Thymus (tissue), 11 donors: ENCODE data around the gene RGS6. TPM values are rescaled to one million over a fixed set of nuclear protein-coding genes. Genes with fewer than 3 reads are reported as not detected.
A peak's percentile ranks its signal among the peaks of the same experiment; 100 is the strongest.

Experiments used
- DNase-seq, 9 donors: peaks; one replicate each; pipeline ENCODE4 v3.0.0-alpha.2; 2013; ENCODE audit warnings: low spot score in 9 of 9, low read depth in 6 of 9, missing footprints in 1 of 9
- H3K27ac ChIP-seq, 2 donors: one replicate each; pipeline ENCODE4 v1.5.1; 2013; ENCODE audit warnings: control low read depth in 1 of 2, low read depth in 1 of 2, low read length in 1 of 2, mild to moderate bottlenecking in 1 of 2, moderate library complexity in 1 of 2
- H3K27me3 ChIP-seq, 2 donors: one replicate each; pipeline ENCODE4 v1.5.1; 2013; ENCODE audit warnings: low read length in 1 of 2; ENCODE audit not compliant: control insufficient read depth in 2 of 2, insufficient read depth in 1 of 2
- H3K36me3 ChIP-seq, 2 donors: one replicate each; pipeline ENCODE4 v1.5.1; 2013; ENCODE audit warnings: low read length in 1 of 2, mild to moderate bottlenecking in 1 of 2, moderate library complexity in 1 of 2; ENCODE audit not compliant: control insufficient read depth in 2 of 2, insufficient read depth in 2 of 2
- H3K4me1 ChIP-seq, 2 donors: one replicate each; pipeline ENCODE4 v1.5.1; 2013; ENCODE audit warnings: low read length in 2 of 2; ENCODE audit not compliant: control insufficient read depth in 2 of 2, insufficient read depth in 2 of 2
- H3K4me3 ChIP-seq, 2 donors: one replicate each; pipeline ENCODE4 v1.5.1; 2013; ENCODE audit warnings: low read length in 2 of 2, control low read depth in 1 of 2, mild to moderate bottlenecking in 1 of 2
- H3K9me3 ChIP-seq, 2 donors: one replicate each; pipeline ENCODE4 v1.5.1; 2013; ENCODE audit warnings: low read length in 1 of 2, mild to moderate bottlenecking in 1 of 2; ENCODE audit not compliant: control insufficient read depth in 2 of 2, insufficient read depth in 1 of 2
- WGBS: extraction: QIAGEN DNeasy Blood & Tissue Kit; methylation state at CpG from one replicate; pipeline ENCODE4 v1.1.7; 2013; 5-methylcytosine and 5-hydroxymethylcytosine counted together
- polyA plus RNA-seq: library from polyadenylated mRNA; stranded (reverse); fragments of 200-250 nt; gene quantifications from one replicate; pipeline ENCODE4 v1.2.3, GENCODE V29; 2013
- total RNA-seq: library from RNA; stranded (reverse); fragments of 120-200 nt; gene quantifications from one replicate; pipeline ENCODE4 v1.2.4, GENCODE V29; 2013
- donor health status: healthy.

Gene RGS6
- total and polyA plus RNA-seq, 2 donors, result 0.28 to 0.80 TPM

DNA sequence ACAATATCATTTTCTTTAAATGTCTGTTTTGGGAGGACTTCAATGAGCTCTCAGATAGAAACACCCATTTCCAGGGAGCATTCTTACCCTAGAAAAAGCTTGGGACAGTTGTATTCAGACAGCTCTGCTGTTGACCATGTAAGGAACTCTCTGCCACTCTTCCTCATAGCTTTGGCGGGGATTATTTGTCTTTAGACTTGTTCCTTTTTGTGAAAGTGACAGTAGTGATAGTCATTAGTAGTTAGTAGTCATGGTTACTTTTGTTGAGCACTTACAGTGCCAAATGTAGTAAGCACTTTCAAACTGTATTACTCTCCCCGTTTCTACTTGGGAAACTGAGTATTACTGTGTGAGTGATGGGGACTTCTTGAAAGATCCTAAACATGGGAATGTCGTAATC lies 167.3 kb downstream of the RGS6 start:
- H3K9me3 ChIP-seq, result no peaks in the 10 kb centered on the region
- H3K4me1 ChIP-seq, result no peaks in the 10 kb centered on the region
- H3K27ac ChIP-seq, result no peak overlapping the region
- WGBS, result 95% methylated on average over 3 of the region's 3 CpGs
- DNase-seq, result no peak
- no peak overlapping the region for H3K4me3 ChIP-seq
- no peaks in the 10 kb centered on the region for H3K36me3 ChIP-seq
- H3K27me3 ChIP-seq, result no peaks in the 10 kb centered on the region

GRCh38 chr14:72104011-72104613 lies 171.9 kb downstream of the RGS6 start:
- 54% methylated on average over 12 of the region's 12 CpGs for WGBS
- Histone ChIP-seq H3K9me3 (no peaks in the 10 kb centered on the region), H3K36me3 (no peaks in the 10 kb centered on the region), H3K4me1 (no peaks in the 10 kb centered on the region), H3K27me3 (no peaks in the 10 kb centered on the region), H3K27ac (no peak overlapping the region), H3K4me3 (no peak overlapping the region)
- peak in 6 of 9 donors; percentile 3 to 48 (median 13) for DNase-seq

- no peaks in the 10 kb centered on the region for H3K27me3 ChIP-seq
- DNase-seq, result no peak
- H3K4me1 ChIP-seq, result no peaks in the 10 kb centered on the region
- WGBS, result 90% methylated on average over 7 of the region's 7 CpGs
- H3K9me3 ChIP-seq, result no peaks in the 10 kb centered on the region
- no peak overlapping the region for H3K4me3 ChIP-seq
- H3K27ac ChIP-seq, result no peak overlapping the region
- no peaks in the 10 kb centered on the region for H3K36me3 ChIP-seq
These were observed 179.7 kb downstream of the RGS6 start for GRCh38 chr14:72111911-72112310.

GRCh38 chr14:72118841-72119240 lies 186.6 kb downstream of the RGS6 start:
- Histone ChIP-seq H3K4me3 (no peak overlapping the region), H3K4me1 (no peaks in the 10 kb centered on the region), H3K27me3 (no peaks in the 10 kb centered on the region), H3K36me3 (no peaks in the 10 kb centered on the region), H3K9me3 (no peaks in the 10 kb centered on the region), H3K27ac (no peak overlapping the region)
- DNase-seq, result no peak
- over 99% methylated on average over 3 of the region's 3 CpGs for WGBS

- H3K27me3 ChIP-seq, result no peaks in the 10 kb centered on the region
- no peaks in the 10 kb centered on the region for H3K36me3 ChIP-seq
- WGBS, result 97% methylated on average over 3 of the region's 3 CpGs
These were observed 188.1 kb downstream of the RGS6 start for GRCh38 chr14:72120315-72120714.

GRCh38 chr14:72123755-72124154 lies 191.5 kb downstream of the RGS6 start:
- Histone ChIP-seq H3K9me3 (peaks cover 0 to 3% of the 10 kb centered on the region in 2 donors), H3K4me1 (no peaks in the 10 kb centered on the region), H3K4me3 (no peak overlapping the region), H3K27ac (no peak overlapping the region), H3K27me3 (no peaks in the 10 kb centered on the region), H3K36me3 (no peaks in the 10 kb centered on the region)
- 68% methylated on average over 3 of the region's 3 CpGs for WGBS
- DNase-seq, result no peak

More at GRCh38 chr14:72120315-72120714, 188.1 kb downstream of the RGS6 start:
- no peak for DNase-seq
- Histone ChIP-seq H3K4me3 (no peak overlapping the region), H3K9me3 (peaks cover 0 to 3% of the 10 kb centered on the region in 2 donors), H3K4me1 (no peaks in the 10 kb centered on the region), H3K27ac (no peak overlapping the region)

DNA sequence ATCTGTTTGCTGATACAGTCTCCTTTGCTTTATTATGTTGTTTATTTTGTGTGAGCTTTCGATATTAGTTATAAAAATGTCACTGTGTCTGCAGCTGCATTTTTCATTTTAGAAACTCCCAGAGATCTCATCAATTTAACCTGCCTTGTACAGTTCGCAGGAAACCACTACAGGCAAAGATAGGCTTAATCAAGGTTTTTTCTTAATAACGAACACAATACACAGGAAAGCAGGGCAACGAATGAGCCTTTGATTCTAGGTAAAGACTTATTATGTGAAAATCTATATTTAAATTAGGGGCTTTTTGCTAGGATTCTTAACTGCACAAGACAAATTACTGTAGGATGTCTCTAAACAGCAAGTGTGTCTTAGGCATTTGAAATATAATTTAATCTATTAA lies 191.9 kb downstream of the RGS6 start:
- DNase-seq, result no peak
- Histone ChIP-seq H3K4me3 (no peak overlapping the region), H3K9me3 (peaks cover 0 to 3% of the 10 kb centered on the region in 2 donors), H3K27ac (no peak overlapping the region), H3K36me3 (no peaks in the 10 kb centered on the region), H3K27me3 (no peaks in the 10 kb centered on the region), H3K4me1 (no peaks in the 10 kb centered on the region)
- WGBS, result 18% methylated on average over 4 of the region's 4 CpGs

DNA sequence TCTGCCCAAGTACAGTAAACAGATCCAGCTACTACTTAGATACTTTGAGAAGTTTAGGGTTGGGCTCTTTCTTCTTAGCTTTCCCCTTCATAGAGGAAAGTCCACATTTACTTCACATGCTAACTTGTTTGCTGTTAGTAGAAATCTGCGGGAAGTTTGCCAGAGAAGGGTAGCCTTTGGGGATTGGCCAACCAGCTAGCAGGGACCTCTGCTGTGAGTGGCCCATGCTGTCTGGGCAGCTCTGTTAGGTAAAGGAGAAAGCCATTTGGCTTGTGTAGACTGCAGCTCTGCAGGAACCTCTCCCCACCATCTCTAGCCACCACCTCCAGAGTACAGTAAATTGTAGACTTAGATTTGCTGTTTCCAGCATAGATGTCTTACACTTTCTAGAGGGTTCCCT lies 193.9 kb downstream of the RGS6 start:
- 98% methylated on average over 1 of the region's 1 CpG for WGBS
- Histone ChIP-seq H3K9me3 (peaks cover 0 to 3% of the 10 kb centered on the region in 2 donors), H3K4me1 (no peaks in the 10 kb centered on the region), H3K4me3 (no peak overlapping the region), H3K27me3 (no peaks in the 10 kb centered on the region), H3K36me3 (no peaks in the 10 kb centered on the region), H3K27ac (no peak overlapping the region)
- DNase-seq, result no peak

DNA sequence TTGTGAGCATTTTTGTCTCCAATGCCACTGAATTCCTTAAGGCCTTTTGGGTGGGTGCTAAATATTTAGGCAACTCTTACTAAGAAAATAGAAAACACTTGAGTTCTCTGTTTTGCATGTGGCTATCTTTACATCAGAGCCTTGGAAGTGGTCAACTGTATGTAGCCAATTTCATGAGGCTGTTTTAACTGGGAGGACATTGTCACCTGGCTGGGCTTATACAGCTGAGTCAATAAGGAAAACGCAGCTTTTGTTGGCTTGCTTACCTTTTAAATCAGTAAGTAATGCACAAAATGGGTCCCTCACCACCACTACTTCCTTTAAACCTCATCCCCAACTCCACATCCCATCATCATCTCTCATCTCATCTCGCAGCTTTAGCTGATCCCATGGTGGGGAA lies 194.3 kb downstream of the RGS6 start:
- no peak for DNase-seq
- Histone ChIP-seq H3K4me1 (no peaks in the 10 kb centered on the region), H3K4me3 (no peak overlapping the region), H3K27ac (no peak overlapping the region), H3K36me3 (no peaks in the 10 kb centered on the region), H3K9me3 (peaks cover 0 to 3% of the 10 kb centered on the region in 2 donors), H3K27me3 (no peaks in the 10 kb centered on the region)
- 97% methylated on average over 2 of the region's 2 CpGs for WGBS
